Measurements from ENCODE around the gene KCNK7.

DNA sequence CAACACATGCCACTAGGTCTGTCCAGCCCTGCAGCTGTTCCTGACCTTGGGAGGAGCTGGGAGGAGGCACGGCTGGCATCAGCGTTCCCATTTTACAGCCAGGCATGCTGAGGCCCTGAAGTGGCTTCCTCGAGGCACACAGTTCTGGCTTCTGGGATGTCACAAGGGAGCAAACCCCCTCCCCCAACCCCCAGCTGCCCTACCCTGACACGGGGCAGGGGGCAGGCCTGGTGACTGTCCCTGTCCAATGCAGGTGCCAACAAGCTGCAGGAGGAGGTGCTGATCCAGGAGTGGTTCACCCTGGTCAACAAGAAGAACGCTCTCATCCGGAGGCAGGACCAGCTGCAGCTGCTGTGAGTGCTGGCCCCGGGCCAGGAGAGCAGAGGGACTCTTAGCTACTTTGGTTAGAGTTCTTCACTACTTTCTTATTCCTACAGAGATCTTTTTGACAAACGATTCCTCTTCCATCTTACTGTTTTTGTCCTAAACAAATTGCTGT lies 5.3 kb downstream of the KCNK7 start:
- no peak for TF ChIP-seq EP300 (IDR thresholded peaks at IDR 0.05)
- TF ChIP-seq, protein P1, sequence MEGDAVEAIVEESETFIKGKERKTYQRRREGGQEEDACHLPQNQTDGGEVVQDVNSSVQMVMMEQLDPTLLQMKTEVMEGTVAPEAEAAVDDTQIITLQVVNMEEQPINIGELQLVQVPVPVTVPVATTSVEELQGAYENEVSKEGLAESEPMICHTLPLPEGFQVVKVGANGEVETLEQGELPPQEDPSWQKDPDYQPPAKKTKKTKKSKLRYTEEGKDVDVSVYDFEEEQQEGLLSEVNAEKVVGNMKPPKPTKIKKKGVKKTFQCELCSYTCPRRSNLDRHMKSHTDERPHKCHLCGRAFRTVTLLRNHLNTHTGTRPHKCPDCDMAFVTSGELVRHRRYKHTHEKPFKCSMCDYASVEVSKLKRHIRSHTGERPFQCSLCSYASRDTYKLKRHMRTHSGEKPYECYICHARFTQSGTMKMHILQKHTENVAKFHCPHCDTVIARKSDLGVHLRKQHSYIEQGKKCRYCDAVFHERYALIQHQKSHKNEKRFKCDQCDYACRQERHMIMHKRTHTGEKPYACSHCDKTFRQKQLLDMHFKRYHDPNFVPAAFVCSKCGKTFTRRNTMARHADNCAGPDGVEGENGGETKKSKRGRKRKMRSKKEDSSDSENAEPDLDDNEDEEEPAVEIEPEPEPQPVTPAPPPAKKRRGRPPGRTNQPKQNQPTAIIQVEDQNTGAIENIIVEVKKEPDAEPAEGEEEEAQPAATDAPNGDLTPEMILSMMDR (IDR thresholded peaks at IDR 0.05), result no peak
